HG02678 (cell line): ENCODE measurements around the gene GMDS.
"Not testable (repeated sequence)": the region's sequence is repeated elsewhere in the genome, so short reads cannot be mapped to it uniquely, and the experiment has no call there.

ENCODE experiments used
- ATAC-seq: cut with Tn5 transposase; IDR thresholded peaks from one replicate; pipeline ENCODE4 v1.9.1; 2021; ENCODE audit warnings: mild to moderate bottlenecking, moderate library complexity; ENCODE audit not compliant: unreplicated experiment

Gene GMDS

GRCh38 chr6:1702580-1703051 is 542.8 kb downstream of the GMDS start:
- no peak for ATAC-seq

DNA sequence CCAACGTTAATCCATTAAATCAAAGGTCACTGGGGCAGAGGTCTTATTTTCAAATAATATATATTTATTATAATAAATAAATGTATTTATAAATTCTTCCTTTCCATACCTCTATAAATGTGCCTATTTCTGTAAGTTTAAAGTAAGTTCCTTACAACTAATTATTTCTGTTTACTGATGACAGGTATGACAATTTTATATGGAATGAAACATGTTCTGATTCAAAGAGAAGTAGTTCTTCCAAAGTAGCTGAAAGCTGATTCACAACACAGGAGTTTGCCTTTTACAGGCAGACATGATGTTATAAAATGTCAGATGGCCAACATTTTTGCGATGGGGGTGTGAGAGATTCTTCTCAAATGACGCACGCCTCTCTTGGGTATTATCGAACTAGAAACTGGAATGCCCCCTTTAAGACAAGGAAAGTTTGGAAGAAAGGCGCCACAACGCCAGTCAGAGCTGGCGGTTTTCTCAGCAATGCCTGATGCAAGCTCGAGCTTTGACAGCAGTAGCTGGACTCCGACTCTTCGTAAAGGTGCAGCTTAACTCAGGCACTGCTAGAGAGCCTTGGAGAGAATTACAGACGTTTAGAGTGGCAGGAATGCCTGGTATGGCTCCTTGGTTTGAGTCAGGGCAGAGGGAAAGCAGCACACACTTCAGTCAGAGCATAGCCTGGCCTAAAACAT is 543.6 kb downstream of the GMDS start:
- no peak for ATAC-seq

- ATAC-seq: no peak
Observed at GRCh38 chr6:1700278-1700967, 545.0 kb downstream of the GMDS start.

GRCh38 chr6:1698527-1698926 is 546.9 kb downstream of the GMDS start:
- ATAC-seq: no peak

DNA sequence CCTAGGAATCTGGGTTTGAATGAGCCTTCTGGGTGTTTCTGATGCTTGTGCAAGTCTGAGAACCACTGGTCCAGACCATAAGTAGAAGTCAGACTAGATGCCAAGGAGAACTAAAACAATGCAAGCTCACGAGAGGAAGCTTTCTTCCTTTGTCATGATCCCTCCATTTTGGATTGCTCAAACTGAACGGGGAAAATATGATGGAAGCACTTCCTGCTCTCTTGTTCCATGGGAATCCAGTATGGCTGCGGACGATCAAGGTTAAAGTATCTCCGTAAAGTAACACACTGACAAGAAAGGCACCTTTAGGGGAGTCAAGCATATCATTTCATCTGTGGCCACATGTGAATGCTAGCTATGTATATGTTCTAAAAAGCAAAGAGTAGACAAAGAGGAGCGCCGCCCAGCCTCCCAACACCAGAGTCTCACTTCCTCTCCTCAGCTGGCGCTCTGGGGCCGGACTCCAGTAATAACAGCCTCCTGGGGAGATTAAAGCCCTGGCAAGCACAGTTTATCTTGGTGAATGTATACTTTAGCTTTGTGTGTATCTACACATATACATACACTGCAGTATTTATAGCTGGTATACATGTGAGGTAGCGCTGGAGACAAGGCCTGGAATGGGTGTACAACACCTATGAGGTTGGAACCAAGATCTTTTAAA is 547.6 kb downstream of the GMDS start:
- ATAC-seq: no peak

DNA sequence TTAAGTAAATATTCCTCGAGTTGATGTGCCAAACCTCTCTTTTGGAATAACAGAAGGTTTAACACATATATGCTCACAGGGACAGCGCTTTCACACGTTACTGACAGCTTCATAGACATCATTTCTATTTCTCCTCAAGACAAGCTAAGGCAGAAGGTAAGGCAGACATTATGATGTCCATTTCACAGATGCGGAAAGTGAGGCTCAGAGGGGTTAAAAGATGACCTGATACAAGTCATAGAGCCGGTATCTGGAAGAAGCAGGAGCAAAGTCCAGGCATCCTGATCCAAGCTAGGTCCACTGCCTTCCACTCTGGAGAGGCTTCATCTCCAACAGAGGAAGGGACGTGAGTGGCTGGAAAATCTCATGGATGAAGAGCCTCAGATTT is 548.9 kb downstream of the GMDS start:
- ATAC-seq: no peak

GRCh38 chr6:1695546-1696462 is 549.6 kb downstream of the GMDS start:
- no peak for ATAC-seq

DNA sequence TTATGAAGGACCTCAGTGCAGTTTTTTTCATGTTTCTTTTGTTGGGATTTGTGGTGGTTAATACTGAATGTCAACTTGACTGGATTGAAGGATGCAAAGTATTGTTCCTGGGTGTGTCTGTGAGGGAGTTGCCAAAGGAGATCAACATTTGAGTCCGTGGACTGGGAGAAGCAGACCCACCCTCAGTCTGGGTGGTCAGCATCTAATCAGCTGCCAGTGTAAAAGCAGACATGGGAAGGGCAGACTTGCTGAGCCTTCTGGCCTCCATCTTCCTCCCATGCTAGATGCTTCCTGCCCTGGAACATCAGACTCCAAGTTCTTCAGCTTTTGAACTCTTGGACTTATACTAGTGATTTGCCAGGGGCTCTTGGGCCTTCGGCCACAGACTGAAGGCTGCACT is 553.6 kb downstream of the GMDS start:
- ATAC-seq: not testable (repeated sequence)

DNA sequence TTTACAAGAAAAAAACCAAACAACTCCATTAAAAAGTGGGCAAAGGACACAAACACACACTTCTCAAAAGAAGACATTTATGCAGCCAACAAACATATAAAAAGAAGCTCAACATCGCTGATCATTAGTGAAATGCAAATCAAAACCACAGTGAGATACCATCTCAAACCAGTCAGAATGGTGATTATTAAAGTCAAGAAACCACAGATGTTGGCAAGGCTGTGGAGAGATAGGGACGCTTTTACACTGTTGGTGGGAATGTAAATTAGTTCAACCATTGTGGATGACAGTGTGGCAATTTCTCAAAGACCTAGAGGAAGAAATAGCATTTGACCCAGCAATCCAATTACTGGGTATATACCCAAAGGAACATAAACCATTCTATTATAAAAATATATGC is 554.7 kb downstream of the GMDS start:
- not testable (repeated sequence) for ATAC-seq

DNA sequence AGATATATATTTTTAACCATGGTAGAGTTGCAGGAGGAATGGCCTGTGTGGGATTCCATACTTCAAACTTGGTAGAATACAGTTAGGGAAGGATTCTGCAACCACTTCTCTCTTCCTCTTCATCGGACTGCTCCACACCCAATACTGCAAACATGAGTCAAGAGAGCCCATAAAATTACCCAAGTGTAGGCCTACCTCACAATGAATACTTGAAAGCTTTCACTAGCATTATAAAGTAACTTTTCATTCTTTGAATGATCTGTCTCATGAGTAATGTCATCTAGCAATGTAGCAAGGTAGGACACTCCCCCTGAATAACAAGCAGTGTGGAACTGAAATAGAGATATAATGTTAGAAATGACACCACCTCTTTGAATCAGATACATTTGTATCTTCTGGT is 556.3 kb downstream of the GMDS start:
- no peak for ATAC-seq

GRCh38 chr6:1688396-1688795 is 557.0 kb downstream of the GMDS start:
- ATAC-seq: no peak

DNA sequence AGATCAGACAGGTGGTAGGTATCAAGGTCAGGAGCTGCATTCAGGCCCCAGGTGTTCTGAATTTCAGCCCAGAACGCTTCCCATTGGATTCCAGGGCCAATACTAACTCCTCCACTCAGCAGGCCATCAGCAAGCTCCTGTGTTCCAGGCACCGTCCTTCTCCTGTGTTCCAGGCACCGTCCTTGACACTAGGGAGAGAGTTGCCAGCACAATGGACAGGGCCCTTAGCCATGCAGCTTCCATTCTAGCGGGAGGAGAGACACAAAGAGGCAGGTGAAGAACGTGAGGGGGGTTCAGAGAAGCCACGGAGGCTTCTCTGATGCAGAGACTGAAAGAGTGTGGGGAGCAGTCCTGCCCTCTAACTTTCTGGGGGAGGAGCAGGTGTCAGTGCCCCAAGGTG is 558.0 kb downstream of the GMDS start:
- no peak for ATAC-seq

GRCh38 chr6:1686117-1687098 is 559.0 kb downstream of the GMDS start:
- ATAC-seq: no peak

DNA sequence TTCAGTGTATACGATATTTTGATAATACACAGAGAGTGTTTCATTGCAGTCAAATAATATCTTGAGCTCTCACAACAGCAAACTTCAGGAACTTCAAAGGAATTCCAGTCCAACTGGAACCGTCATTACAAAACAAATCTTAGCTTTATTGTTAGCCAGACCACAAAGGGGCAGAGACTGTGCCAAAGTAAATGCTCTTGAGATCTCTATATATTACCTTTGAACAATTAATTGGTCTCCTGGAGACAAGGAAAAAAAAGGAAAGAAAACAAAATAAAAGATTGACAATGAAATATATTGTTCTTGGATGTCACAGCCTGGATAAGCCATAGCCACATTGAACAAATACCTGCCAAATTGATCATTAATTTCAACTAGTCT is 565.7 kb downstream of the GMDS start:
- ATAC-seq: no peak

DNA sequence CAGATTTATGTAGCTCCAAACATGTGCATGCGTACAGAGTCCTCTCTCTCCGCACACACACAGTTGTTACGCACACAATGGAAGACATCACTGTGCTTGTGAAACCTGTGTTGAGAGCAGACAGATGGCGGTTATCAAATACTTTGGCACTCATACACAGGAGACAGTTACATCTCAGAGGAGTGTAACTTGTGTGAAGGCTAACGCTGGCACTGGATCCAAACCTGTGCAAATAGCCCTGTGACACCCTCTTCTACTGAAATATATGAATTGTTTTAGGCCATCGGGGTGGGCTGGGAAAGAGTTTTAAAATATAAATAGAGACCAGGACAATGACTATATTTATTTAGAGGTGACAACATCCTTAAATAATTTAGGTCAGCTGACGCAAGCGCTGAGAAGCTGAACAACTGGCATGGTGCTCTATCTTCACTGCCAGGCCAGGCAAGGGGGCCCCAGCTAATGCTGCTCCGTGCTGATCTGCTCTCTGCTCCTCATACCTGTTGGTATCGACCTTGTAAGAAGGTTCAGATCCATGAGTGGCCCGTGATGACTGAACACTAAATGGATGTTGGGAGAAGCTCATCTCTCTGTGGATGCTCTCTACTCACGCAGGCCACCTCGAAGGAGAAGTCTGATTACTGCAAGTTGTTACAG is 566.2 kb downstream of the GMDS start:
- ATAC-seq: no peak

- ATAC-seq: no peak
Observed at GRCh38 chr6:1678201-1678600, 567.2 kb downstream of the GMDS start.

GRCh38 chr6:1672379-1672778 is 573.0 kb downstream of the GMDS start:
- no peak for ATAC-seq

GRCh38 chr6:1670711-1671462 is 574.5 kb downstream of the GMDS start:
- ATAC-seq: no peak

DNA sequence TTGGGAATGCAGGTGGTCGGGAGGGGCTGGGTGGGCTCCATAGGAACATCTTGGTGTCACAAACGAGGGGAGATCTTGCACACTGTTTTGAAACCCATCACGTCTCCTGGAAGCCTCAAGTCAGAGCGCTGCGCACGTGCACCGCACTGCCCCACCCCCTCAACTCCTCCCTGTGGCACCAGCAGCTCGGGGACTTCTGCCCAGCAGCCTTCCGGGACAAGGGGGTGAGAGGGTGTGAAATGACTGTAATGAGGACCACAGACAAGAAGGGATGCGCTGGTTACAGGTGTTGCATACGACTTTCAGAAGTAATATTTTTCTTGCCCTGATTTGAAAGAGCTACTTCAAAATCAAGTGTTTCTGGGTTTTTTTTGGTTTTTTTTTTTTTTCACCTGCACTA is 575.4 kb downstream of the GMDS start:
- ATAC-seq: no peak
